COR-L47 (cell line): Measurements from ENCODE around the gene REPS2.
"Not testable (repeated sequence)": the region's sequence is repeated elsewhere in the genome, so short reads cannot be mapped to it uniquely, and the experiment has no call there.

Experiments used
- DNase-seq: peaks from one replicate; lab custom pipeline; 2025; lab: John Stamatoyannopoulos, UW

The REPS2 gene

GRCh38 chrX:16963216-16963615 is 16.8 kb downstream of the REPS2 start:
- DNase-seq: no peak

GRCh38 chrX:16964976-16965375 is 18.5 kb downstream of the REPS2 start:
- DNase-seq: not testable (repeated sequence)

DNA sequence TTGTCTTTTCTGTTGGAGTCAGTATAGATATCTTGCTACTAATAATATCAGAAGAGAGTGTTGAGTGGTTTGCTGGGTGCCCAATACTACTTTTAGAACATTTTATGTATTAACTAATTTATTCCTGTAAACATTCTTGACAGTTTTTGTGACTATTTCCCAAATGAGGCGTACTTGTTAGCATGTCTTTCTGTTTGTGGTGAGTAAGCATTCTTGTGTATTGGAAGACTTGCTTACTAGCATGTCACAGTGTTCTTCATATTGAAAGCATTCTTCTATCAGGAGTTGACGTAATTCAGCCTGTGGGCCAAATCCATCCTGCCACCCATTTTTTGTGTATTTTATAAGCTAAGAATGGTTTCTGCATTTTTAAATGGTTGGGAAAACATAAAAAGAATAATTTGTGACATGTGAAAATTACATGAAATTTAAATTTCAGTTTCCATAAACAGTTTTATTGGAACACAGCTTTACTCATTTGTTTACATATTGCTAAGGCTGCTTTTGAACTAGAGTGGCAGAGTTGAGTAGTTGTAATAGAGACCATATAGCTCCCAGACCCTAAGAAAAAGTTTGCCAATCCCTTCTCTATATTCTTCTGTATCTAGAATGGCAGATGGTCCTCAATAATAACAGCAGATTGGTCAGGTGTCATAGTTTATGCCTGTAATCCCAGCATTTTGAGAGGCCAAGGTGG is 20.4 kb downstream of the REPS2 start:
- DNase-seq: no peak

- DNase-seq: not testable (repeated sequence)
These were observed 22.3 kb downstream of the REPS2 start for GRCh38 chrX:16968753-16969152.

GRCh38 chrX:16970977-16971376 is 24.5 kb downstream of the REPS2 start:
- no peak for DNase-seq

DNA sequence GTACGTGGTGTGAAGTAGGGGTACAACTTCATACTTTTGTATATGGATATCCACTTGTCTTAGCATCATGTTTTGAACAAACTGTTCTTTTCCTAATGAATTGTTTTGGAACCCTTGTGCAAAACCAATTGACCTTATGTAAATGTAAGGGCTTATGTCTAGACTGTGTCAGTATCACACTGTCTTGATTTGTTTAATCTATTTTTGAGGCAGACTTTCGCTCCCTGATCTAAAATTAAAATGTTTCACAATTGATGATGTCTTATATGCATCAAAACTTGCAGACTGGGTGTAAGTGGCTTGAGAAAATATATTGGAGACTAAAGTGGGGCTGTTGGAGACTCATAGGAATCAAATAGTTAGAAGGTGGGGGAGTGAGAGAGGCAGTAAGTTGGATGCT is 25.2 kb downstream of the REPS2 start:
- no peak for DNase-seq

- no peak for DNase-seq
These were observed 28.8 kb downstream of the REPS2 start for GRCh38 chrX:16975233-16975632.

GRCh38 chrX:16977771-16978170 is 31.3 kb downstream of the REPS2 start:
- DNase-seq: no peak

DNA sequence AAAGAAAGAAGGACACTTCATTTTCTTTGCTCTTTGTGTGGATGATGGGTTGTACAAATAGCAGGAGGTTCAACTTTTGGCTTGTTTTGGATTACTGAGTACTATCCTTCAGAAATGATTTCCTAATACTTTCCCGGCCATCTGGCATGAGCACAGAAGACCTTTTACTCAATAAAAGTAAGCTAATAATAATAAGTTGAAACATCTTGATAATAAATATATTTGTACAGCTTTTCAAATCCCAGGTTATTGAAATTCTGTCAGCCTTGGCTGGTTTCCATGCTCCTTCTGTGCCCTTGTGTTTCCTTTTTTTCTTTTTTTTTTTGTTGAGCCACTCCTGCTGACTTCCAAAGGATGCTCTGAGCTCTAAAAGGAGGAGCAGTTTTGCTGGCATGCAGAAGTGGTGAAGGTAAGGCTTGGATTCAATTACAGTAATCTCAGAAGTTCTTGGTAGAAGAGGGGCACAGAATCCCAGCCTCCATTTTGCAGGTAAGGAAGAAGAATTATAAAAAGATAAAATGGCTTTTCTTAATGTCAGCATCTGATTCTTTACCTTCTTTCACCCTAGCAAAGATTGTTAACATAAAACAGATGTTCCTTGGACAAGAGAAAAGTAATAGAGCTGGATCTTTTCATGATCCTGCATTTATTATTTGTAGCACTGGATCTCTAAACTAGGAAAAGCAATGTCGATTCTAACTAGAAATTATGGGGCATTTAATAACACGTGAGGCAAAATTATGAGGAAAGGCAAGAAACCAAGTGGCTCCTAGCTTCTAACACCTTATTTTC is 31.9 kb downstream of the REPS2 start:
- no peak for DNase-seq

- peak; percentile 27 for DNase-seq
These were observed 32.8 kb downstream of the REPS2 start for GRCh38 chrX:16979226-16979625.

DNA sequence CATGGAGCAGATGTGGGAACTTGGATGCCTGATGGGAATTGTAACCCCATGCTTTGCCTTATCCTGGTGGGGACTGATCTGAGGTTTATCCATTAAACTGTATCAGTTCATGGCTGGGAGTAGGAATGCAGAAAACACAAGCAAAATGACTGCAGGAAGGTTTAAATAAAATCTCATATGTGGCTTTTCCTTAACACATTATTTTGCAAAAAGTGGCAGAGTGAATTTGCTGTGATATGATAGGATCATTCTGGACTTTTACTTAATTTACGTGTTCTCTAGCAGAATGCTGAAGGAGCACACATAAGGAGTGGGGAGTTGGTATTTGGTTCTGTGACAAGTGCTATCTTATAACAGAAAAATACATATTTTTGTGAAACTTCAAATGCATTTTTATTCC is 34.8 kb downstream of the REPS2 start:
- no peak for DNase-seq

DNA sequence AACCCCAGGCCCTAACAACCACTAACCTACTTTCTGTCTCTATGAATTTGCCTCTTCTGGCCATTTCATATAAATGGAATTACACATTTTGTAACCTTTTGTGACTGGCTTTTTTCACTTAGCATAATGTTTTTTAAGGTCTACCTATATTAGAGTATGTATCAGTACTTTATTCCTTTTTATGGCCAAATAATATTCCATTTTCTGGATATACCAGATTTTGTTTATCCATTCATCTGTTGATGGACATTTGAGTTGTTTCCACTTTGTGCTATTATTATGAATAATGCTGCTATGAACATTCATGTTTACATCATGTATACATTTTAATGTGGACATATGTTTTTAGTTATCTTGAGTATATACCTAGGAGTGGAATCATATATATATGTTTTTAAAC is 35.5 kb downstream of the REPS2 start:
- DNase-seq: no peak

- DNase-seq: no peak
These were observed 36.6 kb downstream of the REPS2 start for GRCh38 chrX:16983051-16983450.

DNA sequence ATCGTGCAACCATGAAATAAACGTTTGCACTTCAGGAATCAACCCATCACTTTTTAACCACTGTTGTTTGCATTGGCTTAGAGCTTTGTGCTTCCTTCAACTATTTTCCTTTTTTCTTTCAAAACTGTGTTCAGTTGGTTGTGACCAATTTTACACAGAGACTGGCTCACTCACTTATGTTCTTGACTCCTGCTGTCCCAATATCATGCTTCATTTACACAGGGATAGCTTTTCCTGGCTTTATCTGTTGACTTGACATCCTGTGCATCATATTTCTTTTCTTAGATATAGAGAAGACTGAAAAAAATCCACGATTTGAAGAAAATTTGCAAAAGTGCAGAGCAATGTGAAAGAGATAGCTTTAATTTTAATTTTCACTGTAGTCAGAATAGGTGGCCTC is 38.8 kb downstream of the REPS2 start:
- DNase-seq: no peak

GRCh38 chrX:16986169-16986568 is 39.7 kb downstream of the REPS2 start:
- DNase-seq: no peak

DNA sequence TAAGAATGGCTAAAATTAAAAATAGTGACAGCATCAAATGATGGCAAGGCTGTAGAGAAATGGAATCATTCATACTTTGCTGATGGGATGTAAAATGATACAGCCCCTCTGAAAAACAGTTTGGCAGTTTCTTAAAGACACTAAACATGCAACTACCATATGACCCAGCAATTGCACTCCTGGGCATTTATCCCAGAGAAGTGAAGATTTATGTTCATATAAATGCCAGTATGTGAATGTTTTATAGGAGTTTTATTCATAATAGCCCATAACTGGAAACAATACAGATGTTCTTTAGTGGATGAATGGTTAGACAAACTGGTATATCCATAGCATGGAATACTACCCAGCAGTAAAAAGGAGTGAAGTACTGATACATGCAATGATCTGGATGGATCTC is 43.3 kb downstream of the REPS2 start:
- DNase-seq: no peak

DNA sequence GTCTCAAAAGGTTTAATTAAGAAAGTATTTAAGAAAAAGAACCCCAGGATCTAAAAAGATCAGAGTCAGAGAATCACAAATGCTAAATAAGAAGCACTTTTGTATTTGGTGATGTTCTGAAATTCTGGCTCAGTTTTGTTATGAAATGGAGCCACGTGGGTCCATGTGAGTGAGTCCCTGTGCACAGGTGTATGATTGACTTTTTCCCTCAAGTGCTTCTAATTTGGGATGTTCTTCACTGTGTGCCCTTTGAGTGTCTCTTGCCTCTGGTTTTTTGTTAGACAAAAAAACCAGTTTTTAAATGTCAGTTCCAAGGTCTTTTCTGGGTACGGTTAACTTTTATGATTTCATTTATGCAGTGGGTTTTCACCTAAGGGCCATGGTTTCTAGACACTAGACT is 44.4 kb downstream of the REPS2 start:
- DNase-seq: no peak

GRCh38 chrX:16992445-16992844 is 46.0 kb downstream of the REPS2 start:
- DNase-seq: no peak

DNA sequence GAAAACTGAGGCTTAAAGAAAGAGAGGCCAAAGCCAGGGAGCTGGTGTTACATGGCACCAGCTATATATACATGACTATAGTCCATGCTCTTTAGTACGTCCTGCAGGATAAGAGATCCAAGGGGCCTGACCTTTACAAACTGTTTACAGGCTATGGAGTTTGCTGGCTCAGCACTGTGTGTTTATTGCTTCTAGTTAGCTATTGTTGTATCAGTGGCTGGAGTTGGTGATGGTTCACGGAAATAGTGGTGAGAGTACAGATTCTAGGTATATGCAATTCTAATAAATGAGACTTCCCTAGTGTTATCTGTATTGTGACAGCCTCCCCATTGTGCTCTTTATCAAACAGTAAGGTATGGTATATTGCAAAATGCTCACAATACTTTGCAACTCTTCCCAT is 46.5 kb downstream of the REPS2 start:
- no peak for DNase-seq

- no peak for DNase-seq
These were observed 47.4 kb downstream of the REPS2 start for GRCh38 chrX:16993791-16994318.

DNA sequence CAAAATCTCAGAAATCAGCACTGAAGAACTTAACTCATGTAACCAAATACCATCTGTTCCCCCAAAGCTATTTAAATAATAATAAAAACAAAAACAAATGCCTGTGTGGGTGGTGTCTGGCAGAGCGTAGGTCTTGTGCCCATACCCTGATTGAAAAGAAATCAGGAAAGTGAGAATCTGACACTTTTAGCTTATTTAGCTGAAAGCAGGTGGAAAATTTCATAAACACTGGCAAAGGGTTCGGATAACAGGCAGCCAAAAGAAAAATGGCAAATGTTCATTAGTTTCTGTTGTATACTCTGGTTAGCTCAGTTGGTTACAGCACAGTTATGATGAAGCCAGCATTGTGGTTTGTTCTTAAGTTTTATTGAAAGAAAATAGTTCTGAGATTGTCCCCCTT is 48.3 kb downstream of the REPS2 start:
- no peak for DNase-seq

- no peak for DNase-seq
These were observed 50.9 kb downstream of the REPS2 start for GRCh38 chrX:16997313-16997712.

GRCh38 chrX:16999275-16999674 is 52.8 kb downstream of the REPS2 start:
- DNase-seq: no peak
